DND-41 (cell line): Measurements from ENCODE around the gene SNCA.

Source experiments
- ATAC-seq: fragments of 200-7000 bp; cut with Tn5 transposase; 3 replicates; pipeline ENCODE4 v1.9.1; 2021; ENCODE audit warnings: low read depth; ENCODE audit not compliant: insufficient read depth
- DNase-seq: peaks from one replicate; pipeline ENCODE4 v3.0.0-alpha.2; 2020
- H2AFZ ChIP-seq: 2 replicates; pipeline ENCODE4 v1.6.0; 2012; ENCODE audit warnings: low read depth, low read length
- H3K27ac ChIP-seq: 2 replicates; pipeline ENCODE4 v1.5.1; 2012; ENCODE audit warnings: low read length, inconsistent platforms
- H3K27me3 ChIP-seq: fragments of 200-600 bp; sonication (generic); 2 replicates; pipeline ENCODE4 v1.6.0; 2012; ENCODE audit warnings: low read length, mild to moderate bottlenecking, inconsistent platforms; ENCODE audit not compliant: insufficient read depth, poor library complexity
- H3K36me3 ChIP-seq: 2 replicates; pipeline ENCODE4 v1.5.1; 2012; ENCODE audit warnings: low read length, inconsistent platforms; ENCODE audit not compliant: insufficient read depth
- H3K4me1 ChIP-seq: 2 replicates; pipeline ENCODE4 v1.5.1; 2012; ENCODE audit warnings: mild to moderate bottlenecking, low read length; ENCODE audit not compliant: insufficient read depth
- H3K4me2 ChIP-seq: 2 replicates; pipeline ENCODE4 v1.6.0; 2012; ENCODE audit warnings: mild to moderate bottlenecking, moderate library complexity, low read length, inconsistent platforms; ENCODE audit not compliant: insufficient read depth
- H3K4me3 ChIP-seq, 2 experiments: fragments of 200-600 bp in 1 of 2; shearing (Covaris generic) in 1 of 2; 2 replicates each; pipeline ENCODE4 v1.5.1; 2012 to 2016; ENCODE audit warnings: inconsistent platforms in 2 of 2, low read length in 2 of 2, mild to moderate bottlenecking in 2 of 2, low read depth in 1 of 2, moderate library complexity in 1 of 2
- H3K79me2 ChIP-seq: 2 replicates; pipeline ENCODE4 v1.6.0; 2012; ENCODE audit warnings: low read length, inconsistent platforms; ENCODE audit not compliant: insufficient read depth
- H3K9ac ChIP-seq: 2 replicates; pipeline ENCODE4 v1.6.0; 2012; ENCODE audit warnings: low read depth, mild to moderate bottlenecking, inconsistent platforms, low read length, moderate library complexity
- H3K9me3 ChIP-seq: 2 replicates; pipeline ENCODE4 v1.5.1; 2012; ENCODE audit warnings: low read length, moderate library complexity, mild to moderate bottlenecking, inconsistent platforms; ENCODE audit not compliant: insufficient read depth, severe bottlenecking
- H4K20me1 ChIP-seq: 2 replicates; pipeline ENCODE4 v1.6.0; 2012; ENCODE audit warnings: low read length; ENCODE audit not compliant: insufficient read depth
- EZH2 ChIP-seq: IDR thresholded peaks from 3 replicates; pipeline ENCODE4 v1.6.1; 2012; ENCODE audit warnings: borderline replicate concordance, low read depth, mild to moderate bottlenecking, moderate library complexity, low read length, inconsistent platforms; ENCODE audit not compliant: severe bottlenecking
- TF ChIP-seq, protein P1 (sequence below): IDR thresholded peaks from 2 replicates; pipeline ENCODE4 v1.5.1; 2012; ENCODE audit warnings: borderline replicate concordance, low read length, moderate library complexity, mild to moderate bottlenecking; ENCODE audit not compliant: poor library complexity, severe bottlenecking; ENCODE audit errors: extremely low read depth

The SNCA gene

DNA sequence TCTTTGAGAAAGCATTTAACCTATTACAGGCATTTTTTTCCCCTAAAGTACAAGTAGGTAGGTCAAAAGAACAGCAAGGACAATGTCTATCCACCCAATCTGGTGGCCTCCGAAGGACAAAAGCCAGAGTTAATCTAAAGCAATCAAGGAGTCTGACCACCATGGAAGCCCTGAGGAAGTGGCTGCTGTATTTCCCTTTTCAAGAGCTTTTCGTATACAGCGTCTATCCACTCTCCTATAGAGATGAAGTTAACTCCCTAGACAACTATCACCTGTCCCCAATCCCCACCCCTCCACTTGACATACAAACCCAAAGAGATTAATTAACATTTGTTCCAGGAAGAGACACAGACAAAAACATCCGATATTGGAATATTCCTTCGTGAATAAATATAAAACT lies 85.5 kb downstream of the SNCA start:
- H3K4me3 ChIP-seq, result no peak overlapping the region
- no peaks in the 10 kb centered on the region for H3K27me3 ChIP-seq
- no peaks in the 10 kb centered on the region for H3K9me3 ChIP-seq
- no peaks in the 10 kb centered on the region for H3K36me3 ChIP-seq
- H3K79me2 ChIP-seq, result no peaks in the 10 kb centered on the region
- no peak overlapping the region for H3K9ac ChIP-seq
- no peak overlapping the region for H2AFZ ChIP-seq
- no peak for DNase-seq
- no peaks in the 10 kb centered on the region for H3K4me1 ChIP-seq
- TF ChIP-seq, protein P1, sequence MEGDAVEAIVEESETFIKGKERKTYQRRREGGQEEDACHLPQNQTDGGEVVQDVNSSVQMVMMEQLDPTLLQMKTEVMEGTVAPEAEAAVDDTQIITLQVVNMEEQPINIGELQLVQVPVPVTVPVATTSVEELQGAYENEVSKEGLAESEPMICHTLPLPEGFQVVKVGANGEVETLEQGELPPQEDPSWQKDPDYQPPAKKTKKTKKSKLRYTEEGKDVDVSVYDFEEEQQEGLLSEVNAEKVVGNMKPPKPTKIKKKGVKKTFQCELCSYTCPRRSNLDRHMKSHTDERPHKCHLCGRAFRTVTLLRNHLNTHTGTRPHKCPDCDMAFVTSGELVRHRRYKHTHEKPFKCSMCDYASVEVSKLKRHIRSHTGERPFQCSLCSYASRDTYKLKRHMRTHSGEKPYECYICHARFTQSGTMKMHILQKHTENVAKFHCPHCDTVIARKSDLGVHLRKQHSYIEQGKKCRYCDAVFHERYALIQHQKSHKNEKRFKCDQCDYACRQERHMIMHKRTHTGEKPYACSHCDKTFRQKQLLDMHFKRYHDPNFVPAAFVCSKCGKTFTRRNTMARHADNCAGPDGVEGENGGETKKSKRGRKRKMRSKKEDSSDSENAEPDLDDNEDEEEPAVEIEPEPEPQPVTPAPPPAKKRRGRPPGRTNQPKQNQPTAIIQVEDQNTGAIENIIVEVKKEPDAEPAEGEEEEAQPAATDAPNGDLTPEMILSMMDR, result no peak
- TF ChIP-seq EZH2, result no peak
- no peaks in the 10 kb centered on the region for H4K20me1 ChIP-seq
- ATAC-seq, result no peak
- no peak overlapping the region for H3K27ac ChIP-seq
- H3K4me2 ChIP-seq, result no peak overlapping the region

DNA sequence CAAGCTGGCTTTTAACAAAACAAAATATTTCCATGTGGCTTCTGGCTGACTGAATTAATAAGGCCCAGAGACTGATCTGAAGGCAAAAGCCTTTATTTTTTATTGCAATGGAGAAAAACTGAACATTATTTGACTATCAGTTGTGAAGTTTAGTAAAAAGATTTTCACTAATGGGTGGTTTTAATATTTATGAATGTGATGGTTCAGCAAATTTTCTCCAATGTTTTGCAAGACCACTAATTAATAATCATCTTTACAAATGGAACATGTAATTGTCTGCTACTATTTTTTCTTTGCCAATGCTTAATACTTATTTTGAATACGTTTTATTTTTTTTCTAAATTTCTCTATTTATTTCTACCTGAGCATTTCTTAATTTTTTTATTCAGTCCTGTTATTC lies 90.6 kb downstream of the SNCA start:
- DNase-seq (no peak), ATAC-seq (no peak)
- Histone ChIP-seq H3K27ac (no peak overlapping the region), H2AFZ (no peak overlapping the region), H3K36me3 (no peaks in the 10 kb centered on the region), H3K9me3 (no peaks in the 10 kb centered on the region), H3K79me2 (no peaks in the 10 kb centered on the region), H3K4me1 (no peaks in the 10 kb centered on the region), H3K27me3 (no peaks in the 10 kb centered on the region), H3K9ac (no peak overlapping the region), H4K20me1 (no peaks in the 10 kb centered on the region), H3K4me2 (no peak overlapping the region), H3K4me3 (no peak overlapping the region)
- TF ChIP-seq, protein P1, result no peak
- no peak for TF ChIP-seq EZH2

- H3K27me3 ChIP-seq, result no peaks in the 10 kb centered on the region
- no peak overlapping the region for H3K9ac ChIP-seq
- H3K27ac ChIP-seq, result no peak overlapping the region
- no peaks in the 10 kb centered on the region for H3K9me3 ChIP-seq
- no peak overlapping the region for H3K4me3 ChIP-seq
- H3K4me2 ChIP-seq, result no peak overlapping the region
- H3K79me2 ChIP-seq, result no peaks in the 10 kb centered on the region
- ATAC-seq (no peak), DNase-seq (no peak)
- H4K20me1 ChIP-seq, result no peaks in the 10 kb centered on the region
- no peak for TF ChIP-seq EZH2
- TF ChIP-seq, protein P1, result no peak
- no peaks in the 10 kb centered on the region for H3K36me3 ChIP-seq
- no peaks in the 10 kb centered on the region for H3K4me1 ChIP-seq
- no peak overlapping the region for H2AFZ ChIP-seq
Observed at GRCh38 chr4:89745708-89746107, 91.3 kb downstream of the SNCA start.

GRCh38 chr4:89744914-89745313 lies 92.0 kb downstream of the SNCA start:
- TF ChIP-seq, protein P1, result no peak
- no peak for TF ChIP-seq EZH2
- DNase-seq (no peak), ATAC-seq (no peak)
- Histone ChIP-seq H3K79me2 (no peaks in the 10 kb centered on the region), H3K4me1 (no peaks in the 10 kb centered on the region), H3K27ac (no peak overlapping the region), H3K9ac (no peak overlapping the region), H3K27me3 (no peaks in the 10 kb centered on the region), H3K36me3 (no peaks in the 10 kb centered on the region), H2AFZ (no peak overlapping the region), H3K9me3 (no peaks in the 10 kb centered on the region), H3K4me2 (no peak overlapping the region), H4K20me1 (no peaks in the 10 kb centered on the region), H3K4me3 (no peak overlapping the region)
